ENCODE results near the gene CNOT2.
"Not testable (repeated sequence)": the region's sequence is repeated elsewhere in the genome, so short reads cannot be mapped to it uniquely, and the experiment has no call there.

The CNOT2 gene

DNA sequence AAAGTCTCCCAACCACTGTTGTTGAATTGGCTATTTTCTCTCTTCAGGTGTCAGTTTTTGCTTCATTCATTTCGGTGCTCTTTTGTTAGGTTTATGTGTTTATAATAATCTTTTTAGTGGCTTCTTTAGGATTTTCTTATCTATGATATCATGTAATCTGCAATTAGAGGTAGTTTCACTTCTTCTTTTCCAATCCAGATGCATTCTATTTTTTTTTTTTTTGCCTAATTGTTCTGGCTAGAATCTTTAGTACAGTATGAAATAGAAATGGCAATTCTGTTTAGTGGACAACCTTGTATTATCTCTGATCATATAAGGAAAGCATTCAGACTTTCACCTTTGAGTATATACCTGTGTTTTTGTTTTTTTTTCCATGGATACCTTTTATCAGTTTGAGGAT is 17.4 kb downstream of the CNOT2 start:
- DNase-seq: no peak
- TF ChIP-seq GATA1 (IDR thresholded peaks at IDR 0.05; ENCODE audit: low read depth, low read length): no peak
- no peak for TF ChIP-seq POLR2A (IDR thresholded peaks at IDR 0.05; ENCODE audit: low read length)

DNA sequence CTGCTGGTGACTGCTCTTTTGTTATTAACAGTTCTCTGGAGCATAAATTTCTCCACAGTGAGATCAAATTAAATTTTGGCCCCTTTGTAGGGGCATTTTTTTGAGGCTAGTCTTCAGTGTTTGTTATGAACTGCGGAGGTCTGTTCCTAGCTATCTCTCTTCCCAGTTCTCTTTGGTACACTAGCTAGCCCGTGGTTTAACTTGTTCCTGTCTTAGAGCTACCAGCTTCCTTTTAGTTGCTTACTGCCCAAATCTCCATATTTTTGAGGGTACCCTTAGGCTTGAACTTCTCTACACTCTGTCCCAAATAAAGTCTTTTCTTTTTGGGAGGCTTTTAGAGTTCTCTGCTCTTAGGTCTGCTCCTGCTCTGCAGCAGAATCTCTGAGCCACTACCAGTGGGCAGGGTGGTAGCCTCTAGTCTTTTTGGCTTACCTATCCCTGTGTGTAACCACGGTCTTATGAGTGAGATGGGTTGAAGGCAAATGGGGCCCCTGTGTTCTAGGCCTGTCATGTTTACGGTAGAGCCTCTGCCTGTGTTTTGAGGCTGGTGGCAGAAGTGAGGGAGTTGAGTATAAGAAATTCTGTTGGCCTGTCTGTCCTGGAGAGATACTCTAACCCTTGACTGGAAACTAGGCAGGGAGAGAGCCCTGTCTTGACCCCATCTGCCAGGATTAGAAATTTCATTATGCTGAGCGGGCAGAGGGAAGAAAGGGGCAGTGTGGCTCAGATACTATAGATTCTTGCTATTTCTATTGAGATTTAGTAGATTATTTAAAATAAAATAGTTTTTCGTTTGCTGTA is 21.0 kb downstream of the CNOT2 start:
- TF ChIP-seq POLR2A (IDR thresholded peaks at IDR 0.05; ENCODE audit: low read length): no peak
- TF ChIP-seq GATA1 (IDR thresholded peaks at IDR 0.05; ENCODE audit: low read depth, low read length): no peak
- no peak for DNase-seq

DNA sequence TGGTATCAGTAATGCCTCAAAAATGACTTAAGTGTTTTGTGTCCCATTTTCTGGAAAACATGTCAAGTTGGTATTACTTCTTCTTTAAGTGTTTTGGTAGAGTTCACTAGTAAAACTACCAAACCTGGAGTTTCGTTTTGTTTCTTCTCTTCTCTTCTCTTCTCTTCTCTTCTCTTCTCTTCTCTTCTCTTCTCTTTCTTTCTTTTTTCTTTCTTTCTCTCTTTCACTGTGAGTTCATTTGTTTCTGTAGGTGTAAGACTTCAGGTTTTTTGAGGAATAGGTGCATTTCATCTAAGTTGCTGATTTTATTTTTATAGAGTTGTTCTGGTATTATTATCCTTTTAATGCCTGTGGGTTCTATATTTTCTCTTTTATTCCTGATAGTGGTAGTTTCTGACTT is 21.9 kb downstream of the CNOT2 start:
- no peak for DNase-seq
- no peak for TF ChIP-seq GATA1 (IDR thresholded peaks at IDR 0.05; ENCODE audit: low read depth, low read length)
- no peak for TF ChIP-seq POLR2A (IDR thresholded peaks at IDR 0.05; ENCODE audit: low read length)

DNA sequence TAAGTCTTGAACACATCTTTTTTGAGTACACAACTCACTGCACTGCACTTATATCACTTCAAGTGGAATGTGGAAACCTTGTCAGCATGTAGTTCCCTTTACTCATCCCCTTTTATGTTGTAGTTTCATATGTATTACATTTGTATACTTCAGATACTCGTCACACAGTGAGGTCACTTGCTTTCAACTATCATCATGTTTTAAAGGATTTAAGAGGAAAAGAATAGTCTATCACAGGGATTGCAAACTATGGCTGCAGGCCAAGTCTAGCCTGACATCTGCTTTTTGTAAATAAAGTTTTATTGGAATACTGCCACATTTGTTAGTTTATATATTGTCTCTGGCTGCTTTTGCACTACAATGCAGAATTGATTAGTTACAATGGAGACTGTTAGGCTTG is 24.3 kb downstream of the CNOT2 start:
- TF ChIP-seq GATA1 (IDR thresholded peaks at IDR 0.05; ENCODE audit: low read depth, low read length) (no peak), POLR2A (IDR thresholded peaks at IDR 0.05; ENCODE audit: low read length) (no peak)
- DNase-seq: no peak

DNA sequence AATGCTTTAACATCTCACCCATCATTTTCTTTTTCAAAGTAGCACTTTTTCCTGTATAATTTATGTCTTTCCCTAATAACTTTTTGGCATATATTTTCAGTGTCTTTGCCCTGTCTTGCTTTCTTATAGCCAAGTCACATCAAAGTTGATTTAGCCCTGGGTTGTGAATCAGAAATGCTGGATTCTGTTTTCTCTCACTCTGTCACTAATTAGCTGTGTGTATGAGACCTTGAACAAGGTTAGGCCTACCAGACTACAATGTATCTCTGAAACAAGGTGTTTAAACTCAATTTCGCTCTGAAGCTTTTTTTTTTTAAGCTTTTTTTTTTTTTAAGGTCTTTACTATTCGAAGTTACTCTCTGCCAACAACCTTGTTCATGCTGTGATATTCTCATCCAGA is 25.7 kb downstream of the CNOT2 start:
- TF ChIP-seq POLR2A (IDR thresholded peaks at IDR 0.05; ENCODE audit: low read length): no peak
- TF ChIP-seq GATA1 (IDR thresholded peaks at IDR 0.05; ENCODE audit: low read depth, low read length): no peak

DNA sequence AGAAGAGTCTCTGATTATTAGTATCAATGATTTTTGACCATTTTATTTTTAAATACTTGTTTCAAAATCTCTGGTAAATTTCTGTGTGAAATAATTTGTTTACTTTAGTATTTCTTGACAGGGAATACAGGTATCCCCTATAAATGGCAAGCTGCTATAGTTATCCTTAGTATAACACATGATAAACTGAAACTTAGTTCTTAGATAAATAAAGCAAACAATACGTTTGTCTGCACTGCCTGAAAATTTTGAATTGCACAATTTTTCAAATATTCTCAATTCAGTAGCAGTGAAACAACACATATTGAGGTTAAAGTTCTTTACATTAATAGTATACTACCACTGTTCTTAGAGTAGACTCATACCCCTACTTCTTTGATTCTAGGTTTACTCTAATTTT is 26.9 kb downstream of the CNOT2 start:
- no peak for DNase-seq

More for the DNA sequence above, 25.7 kb downstream of the CNOT2 start:
- DNase-seq: no peak

DNA sequence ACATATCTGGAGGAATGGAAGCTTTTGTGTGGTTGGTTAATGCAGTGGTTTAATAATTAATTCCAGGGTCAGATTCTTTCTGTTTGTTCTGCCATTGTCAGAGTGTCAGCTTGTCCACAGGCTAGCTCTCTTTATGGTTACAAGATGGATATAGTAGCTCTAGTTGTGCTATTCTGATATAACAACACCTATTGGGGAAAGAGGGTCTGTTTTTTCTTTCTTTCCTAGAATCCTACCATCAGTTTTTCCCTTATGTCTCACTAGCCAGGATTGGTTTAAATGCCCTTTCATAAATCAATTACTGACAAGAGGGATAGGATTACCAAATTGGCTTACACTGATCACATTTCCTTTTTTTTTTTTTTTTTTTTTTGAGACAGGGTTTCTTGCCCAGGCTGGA is 27.8 kb downstream of the CNOT2 start:
- TF ChIP-seq GATA1 (IDR thresholded peaks at IDR 0.05; ENCODE audit: low read depth, low read length) (no peak), POLR2A (IDR thresholded peaks at IDR 0.05; ENCODE audit: low read length) (no peak)
- no peak for DNase-seq

More for the DNA sequence above, 26.9 kb downstream of the CNOT2 start:
- TF ChIP-seq GATA1 (IDR thresholded peaks at IDR 0.05; ENCODE audit: low read depth, low read length) (no peak), POLR2A (IDR thresholded peaks at IDR 0.05; ENCODE audit: low read length) (no peak)

DNA sequence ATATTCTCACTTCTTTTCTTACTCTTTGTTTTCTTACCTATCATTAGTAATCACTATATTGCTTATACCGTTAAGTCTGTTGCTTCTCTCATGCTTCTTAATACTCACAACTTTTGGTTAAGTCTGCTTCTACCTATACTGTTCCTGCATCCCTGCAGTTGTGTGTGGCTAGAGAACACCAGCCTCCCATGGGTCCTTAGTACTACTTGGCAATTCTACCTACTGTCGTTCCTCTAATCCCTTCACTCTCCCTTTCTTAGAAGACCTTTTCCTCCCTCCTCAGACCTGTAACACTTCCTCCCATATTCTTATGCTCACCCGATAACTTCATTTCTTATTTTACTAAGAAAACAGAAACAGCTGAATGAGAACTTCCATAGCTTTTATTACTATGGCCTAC is 29.3 kb downstream of the CNOT2 start:
- DNase-seq: no peak
- TF ChIP-seq GATA1 (IDR thresholded peaks at IDR 0.05; ENCODE audit: low read depth, low read length) (no peak), POLR2A (IDR thresholded peaks at IDR 0.05; ENCODE audit: low read length) (no peak)

DNA sequence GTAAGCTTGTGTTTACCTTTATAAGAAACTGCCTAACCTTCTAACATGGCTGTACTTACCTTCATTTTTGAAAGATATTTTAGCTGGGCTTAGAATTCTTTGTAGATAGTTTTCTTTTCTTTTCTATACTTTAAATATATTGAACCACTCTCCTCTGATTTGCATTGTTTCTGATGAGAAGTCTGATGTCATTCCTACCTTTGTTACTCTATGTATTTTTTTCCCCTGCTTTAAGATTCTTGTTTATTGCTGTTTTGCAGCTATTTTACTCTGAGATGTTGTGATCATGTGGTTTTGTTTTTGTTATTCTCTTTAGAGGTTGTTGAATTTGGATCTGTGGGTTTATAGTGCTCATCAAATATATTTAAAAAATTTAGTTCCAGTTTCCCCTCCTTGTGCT is 31.8 kb downstream of the CNOT2 start:
- DNase-seq: no peak
- TF ChIP-seq POLR2A (IDR thresholded peaks at IDR 0.05; ENCODE audit: low read length) (no peak), GATA1 (IDR thresholded peaks at IDR 0.05; ENCODE audit: low read depth, low read length) (no peak)

DNA sequence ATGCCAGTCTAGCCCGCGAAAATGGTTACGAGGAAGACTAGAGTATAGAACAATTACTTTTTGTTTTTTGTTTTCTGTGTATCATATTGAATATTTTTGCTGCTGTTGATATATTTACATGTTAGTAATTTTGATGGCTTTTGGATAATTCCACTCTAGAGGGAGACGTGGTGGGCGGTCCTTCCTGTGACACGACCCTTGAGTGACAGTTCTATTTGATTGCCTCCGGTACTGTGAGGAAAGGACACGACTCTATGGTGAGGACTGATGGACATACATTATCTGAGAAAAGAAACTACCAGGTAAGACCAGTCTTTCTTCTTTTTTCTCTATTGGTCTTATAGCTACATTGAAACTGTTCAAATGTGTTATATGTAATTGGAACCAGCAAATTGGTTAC is 34.7 kb downstream of the CNOT2 start:
- TF ChIP-seq GATA1 (IDR thresholded peaks at IDR 0.05; ENCODE audit: low read depth, low read length) (no peak), POLR2A (IDR thresholded peaks at IDR 0.05; ENCODE audit: low read length) (no peak)
- DNase-seq: no peak

DNA sequence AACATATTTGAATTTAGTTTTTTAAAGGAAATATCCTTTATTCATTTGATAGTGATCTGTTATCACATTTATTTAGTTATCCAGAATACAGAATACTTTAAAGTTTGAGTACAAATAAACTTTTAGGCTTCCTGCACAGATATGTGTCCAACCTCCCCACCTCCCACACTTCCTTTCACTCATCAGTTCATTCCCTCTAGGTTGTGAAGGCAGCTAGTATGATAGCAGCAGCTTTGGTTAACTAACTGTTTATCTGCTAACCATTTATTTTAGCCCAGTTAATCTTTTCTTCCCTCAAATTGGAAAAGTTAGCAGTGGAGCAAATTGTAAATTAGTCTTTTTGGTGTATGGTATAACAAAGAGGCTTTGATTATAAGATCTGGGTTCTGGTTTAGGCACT is 35.7 kb downstream of the CNOT2 start:
- DNase-seq: no peak
- TF ChIP-seq POLR2A (IDR thresholded peaks at IDR 0.05; ENCODE audit: low read length): no peak
- TF ChIP-seq GATA1 (IDR thresholded peaks at IDR 0.05; ENCODE audit: low read depth, low read length): no peak

DNA sequence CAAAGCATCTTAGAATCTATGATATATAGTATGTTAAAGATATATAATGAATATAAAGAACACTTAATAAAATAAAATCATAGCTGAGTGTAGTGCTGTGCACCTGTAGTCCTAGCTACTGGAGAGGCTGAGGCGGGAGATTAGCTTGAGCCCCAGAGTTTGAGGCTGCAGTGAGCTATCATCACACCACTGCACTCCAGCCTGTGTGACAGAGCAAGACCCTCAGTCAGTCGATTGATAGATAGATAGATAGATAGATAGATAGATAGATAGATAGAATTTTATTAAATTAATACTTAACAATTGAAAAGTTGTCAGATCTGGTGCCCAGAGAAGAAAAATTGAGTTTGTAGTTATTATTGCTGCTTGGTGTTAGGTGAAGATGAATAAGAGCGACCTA is 40.0 kb downstream of the CNOT2 start:
- TF ChIP-seq POLR2A (IDR thresholded peaks at IDR 0.05; ENCODE audit: low read length) (no peak), GATA1 (IDR thresholded peaks at IDR 0.05; ENCODE audit: low read depth, low read length) (no peak)
- no peak for DNase-seq

DNA sequence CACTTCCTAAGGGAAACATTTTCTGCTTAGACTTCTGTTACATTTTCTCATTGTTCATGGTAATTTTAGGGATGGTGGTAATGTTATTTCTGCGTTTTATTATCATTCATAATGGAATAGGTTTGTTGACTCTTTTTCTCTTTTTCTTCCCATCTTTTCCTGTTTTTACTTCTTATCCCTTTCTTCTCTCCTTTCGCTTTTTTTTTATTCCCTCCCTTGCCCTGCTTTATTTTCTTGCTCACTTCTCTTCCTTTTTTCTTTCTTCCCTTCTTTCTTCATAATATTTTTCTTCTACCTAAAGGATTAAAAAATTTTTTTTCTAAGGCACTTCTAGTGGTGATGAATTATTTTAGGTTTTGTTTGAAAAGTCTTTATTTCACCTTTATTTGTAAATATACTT is 45.6 kb downstream of the CNOT2 start:
- no peak for DNase-seq
- TF ChIP-seq POLR2A (IDR thresholded peaks at IDR 0.05; ENCODE audit: low read length) (no peak), GATA1 (IDR thresholded peaks at IDR 0.05; ENCODE audit: low read depth, low read length) (no peak)

DNA sequence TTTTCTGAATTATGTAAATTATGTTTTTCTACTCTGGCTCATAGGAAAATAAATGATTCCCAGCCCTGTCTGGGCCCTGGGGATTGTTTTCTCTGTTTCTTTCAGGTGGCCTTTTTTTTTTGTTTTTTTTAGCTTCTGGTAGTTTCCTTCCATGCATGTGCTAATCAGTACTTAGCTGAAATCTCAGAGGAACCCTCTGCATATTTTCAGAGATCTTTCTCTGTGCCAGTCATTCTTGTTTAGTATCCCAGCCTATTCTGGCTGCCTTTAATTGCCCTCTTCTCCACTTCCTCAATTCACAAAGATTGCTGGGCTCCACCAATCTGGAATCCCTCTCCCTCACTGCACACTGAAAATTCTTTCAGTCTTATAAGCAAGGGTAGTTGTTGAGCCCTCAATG is 46.9 kb downstream of the CNOT2 start:
- DNase-seq: no peak
- no peak for TF ChIP-seq GATA1 (IDR thresholded peaks at IDR 0.05; ENCODE audit: low read depth, low read length)
- no peak for TF ChIP-seq POLR2A (IDR thresholded peaks at IDR 0.05; ENCODE audit: low read length)

DNA sequence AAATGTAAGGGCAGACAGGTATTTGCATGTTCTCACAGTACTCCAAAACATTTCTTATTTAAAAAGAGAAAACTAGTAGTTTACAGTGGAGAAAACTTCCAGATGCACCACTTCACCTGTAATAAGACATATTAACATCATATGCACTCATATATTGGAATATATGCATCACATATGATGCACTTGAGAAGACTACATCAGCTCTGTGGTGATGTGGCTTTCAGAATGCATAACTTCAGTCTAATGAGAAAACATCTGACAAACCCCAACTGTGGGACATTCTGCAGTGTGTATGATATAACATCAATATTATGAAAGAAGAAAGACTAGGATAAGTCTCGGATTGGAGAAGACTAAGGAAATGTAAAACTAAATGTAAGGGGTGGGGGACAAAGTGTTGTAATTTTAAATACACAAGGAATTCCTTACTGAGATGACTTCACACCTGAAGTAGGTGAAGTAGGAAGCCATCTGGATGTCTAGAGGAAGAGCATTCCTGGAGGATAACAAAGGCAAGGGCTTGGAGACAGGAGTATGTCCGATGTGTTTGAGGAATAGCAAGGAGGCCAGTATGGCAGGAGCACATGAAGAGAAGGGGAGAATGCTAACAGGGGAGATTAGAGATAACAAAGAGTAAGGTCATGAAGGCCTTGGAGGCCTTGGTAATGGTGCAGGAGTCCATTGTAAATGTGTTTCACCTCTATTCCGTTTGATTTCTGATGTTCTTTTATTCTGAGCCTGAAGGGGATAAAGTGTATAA is 49.0 kb downstream of the CNOT2 start:
- TF ChIP-seq POLR2A (IDR thresholded peaks at IDR 0.05; ENCODE audit: low read length) (no peak), GATA1 (IDR thresholded peaks at IDR 0.05; ENCODE audit: low read depth, low read length) (no peak)
- no peak for DNase-seq

DNA sequence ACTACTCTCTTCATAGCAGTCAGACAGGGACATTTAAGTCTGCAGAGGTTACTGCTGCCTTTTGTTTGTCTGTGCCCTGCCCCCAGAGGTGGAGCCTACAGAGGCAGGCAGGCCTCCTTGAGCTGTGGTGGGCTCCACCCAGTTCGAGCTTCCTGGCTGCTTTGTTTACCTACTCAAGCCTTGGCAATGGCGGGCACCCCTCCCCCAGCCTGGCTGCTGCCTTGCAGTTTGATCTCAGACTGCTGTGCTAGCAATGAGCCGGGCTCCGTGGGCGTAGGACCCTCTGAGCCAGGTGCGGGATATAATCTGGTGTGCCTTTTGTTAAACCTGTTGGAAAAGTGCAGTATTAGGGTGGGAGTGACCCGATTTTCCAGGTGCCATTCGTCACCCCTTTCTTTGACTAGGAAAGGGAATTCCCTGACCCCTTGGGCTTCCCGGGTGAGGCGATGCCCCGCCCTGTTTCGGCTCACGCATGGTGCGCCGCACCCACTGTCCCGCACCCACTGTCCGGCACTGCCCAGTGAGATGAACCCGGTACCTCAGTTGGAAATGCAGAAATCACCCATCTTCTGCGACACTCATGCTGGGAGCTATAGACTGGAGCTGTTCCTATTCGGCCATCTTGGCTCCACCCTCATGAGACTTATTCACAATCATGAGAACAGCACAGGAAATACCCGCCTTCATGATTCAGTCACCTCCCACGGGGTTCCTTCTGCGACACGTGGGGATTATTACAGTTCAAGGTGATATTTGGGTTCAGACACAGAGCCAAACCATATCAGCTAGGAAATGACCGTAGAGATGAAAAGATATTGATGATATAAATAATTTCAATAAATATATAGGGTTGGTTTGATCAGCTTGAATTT is 61.7 kb downstream of the CNOT2 start:
- not testable (repeated sequence) for DNase-seq

Measured in erythroblast (primary cell).